GM12872 (cell line): ENCODE measurements around the gene KCNAB2.

Experiments used
- CTCF ChIP-seq: IDR thresholded peaks from 3 replicates; pipeline ENCODE4 v1.5.1; 2011; ENCODE audit warnings: low read depth, mild to moderate bottlenecking, low read length, moderate library complexity; ENCODE audit not compliant: insufficient read depth

The KCNAB2 gene

GRCh38 chr1:6037338-6037762 is 8.3 kb upstream of the KCNAB2 start:
- TF ChIP-seq CTCF = no peak

GRCh38 chr1:6038603-6039002 is 7.1 kb upstream of the KCNAB2 start:
- TF ChIP-seq CTCF = no peak

GRCh38 chr1:6039031-6039430 is 6.7 kb upstream of the KCNAB2 start:
- TF ChIP-seq CTCF = no peak

- TF ChIP-seq CTCF = no peak
These were observed 5.2 kb upstream of the KCNAB2 start for GRCh38 chr1:6040444-6040843.

GRCh38 chr1:6040861-6041415 is 4.8 kb upstream of the KCNAB2 start:
- TF ChIP-seq CTCF = no peak

- peak; percentile 61 for TF ChIP-seq CTCF
These were observed 4.1 kb upstream of the KCNAB2 start for GRCh38 chr1:6041432-6042062.

GRCh38 chr1:6043561-6043960 is 2.1 kb upstream of the KCNAB2 start:
- TF ChIP-seq CTCF = no peak
